HUDEP-2 (cell line): ENCODE measurements around the gene JPH4.

ENCODE experiments used
- DNase-seq, 76 experiments: peaks; one replicate each; lab custom pipeline; 2025; ENCODE audit not compliant: unreplicated experiment in 76 of 76; lab: John Stamatoyannopoulos, UW

Gene JPH4

GRCh38 chr14:23535943-23536342 lies 42.6 kb downstream of the JPH4 start:
- no peak for DNase-seq

- DNase-seq = no peak
Observed at GRCh38 chr14:23533652-23534435, 44.7 kb downstream of the JPH4 start.

- no peak for DNase-seq
Observed at GRCh38 chr14:23532658-23533057, 45.9 kb downstream of the JPH4 start.

GRCh38 chr14:23531391-23531790 lies 47.2 kb downstream of the JPH4 start:
- DNase-seq = no peak

GRCh38 chr14:23530375-23531055 lies 48.1 kb downstream of the JPH4 start:
- DNase-seq = no peak

- no peak for DNase-seq
Observed at GRCh38 chr14:23529016-23529415, 49.6 kb downstream of the JPH4 start.

GRCh38 chr14:23528555-23528954 lies 50.0 kb downstream of the JPH4 start:
- DNase-seq = no peak

GRCh38 chr14:23525611-23526010 lies 53.0 kb downstream of the JPH4 start:
- DNase-seq = no peak

GRCh38 chr14:23524954-23525353 lies 53.6 kb downstream of the JPH4 start:
- no peak for DNase-seq

GRCh38 chr14:23523229-23524016 lies 55.2 kb downstream of the JPH4 start:
- DNase-seq = no peak

- DNase-seq = no peak
Observed at GRCh38 chr14:23522643-23523198, 55.9 kb downstream of the JPH4 start.

GRCh38 chr14:23521785-23522640 lies 56.6 kb downstream of the JPH4 start:
- no peak for DNase-seq

- DNase-seq = no peak
Observed at GRCh38 chr14:23520899-23521533, 57.6 kb downstream of the JPH4 start.

- no peak for DNase-seq
Observed at GRCh38 chr14:23518709-23519108, 59.9 kb downstream of the JPH4 start.
